Upper lobe of left lung (tissue), 6 donors: ENCODE results near the gene CTDSPL2. TPM values are rescaled to one million over a fixed set of nuclear protein-coding genes. Genes with fewer than 3 reads are reported as not detected.
"Not testable (repeated sequence)": the region's sequence is repeated elsewhere in the genome, so short reads cannot be mapped to it uniquely, and the experiment has no call there.

Experiments used
- ATAC-seq, 2 donors: fragments of 200-7000 bp; cut with Tn5 transposase; one replicate each; pipeline ENCODE4 v1.9.1; 2022; ENCODE audit warnings: mild to moderate bottlenecking in 2 of 2, moderate library complexity in 2 of 2; ENCODE audit not compliant: low FRiP score in 2 of 2
- DNase-seq, 2 donors: peaks; one replicate each; pipeline ENCODE4 v3.0.0-alpha.2; 2019 to 2020
- H3K27ac ChIP-seq, 4 donors: fragments of 200-600 bp; sonication (generic); one replicate each; pipeline ENCODE4 v1.5.1; 2016 to 2019
- H3K27me3 ChIP-seq, 4 donors: fragments of 200-600 bp; sonication (generic); one replicate each; pipeline ENCODE4 v1.5.1; 2017 to 2019
- H3K36me3 ChIP-seq, 4 donors: fragments of 200-600 bp; sonication (generic); one replicate each; pipeline ENCODE4 v1.5.1; 2016 to 2019
- H3K4me1 ChIP-seq, 4 donors: fragments of 200-600 bp; sonication (generic); one replicate each; pipeline ENCODE4 v1.5.1; 2018 to 2019
- H3K4me3 ChIP-seq, 4 donors: fragments of 200-600 bp; sonication (generic); one replicate each; pipeline ENCODE4 v1.5.1; 2017 to 2019; ENCODE audit warnings: mild to moderate bottlenecking in 2 of 4, moderate library complexity in 1 of 4
- H3K9me3 ChIP-seq, 4 donors: fragments of 200-600 bp; sonication (generic); one replicate each; pipeline ENCODE4 v1.5.1; 2018 to 2019
- CTCF ChIP-seq, 6 experiments: fragments of 450-650 bp in 4 of 6; fragments of 200-600 bp in 2 of 6; sonication (generic) in 2 of 6; IDR thresholded peaks; one replicate each; pipeline ENCODE4 v1.5.1; 2016 to 2019; ENCODE audit warnings: antibody characterized with exemption in 6 of 6
- EP300 ChIP-seq, 4 donors: sonication (generic); formaldehyde crosslinking; IDR thresholded peaks; one replicate each; pipeline ENCODE4 v1.5.1; 2017; ENCODE audit warnings: antibody characterized with exemption in 4 of 4, control low read depth in 2 of 4
- POLR2A ChIP-seq, 4 donors: fragments of 450-650 bp; IDR thresholded peaks; one replicate each; pipeline ENCODE4 v1.5.1; 2016 to 2017; ENCODE audit warnings: antibody characterized with exemption in 4 of 4, mild to moderate bottlenecking in 2 of 4
- POLR2AphosphoS5 ChIP-seq, 2 donors: sonication (generic); formaldehyde crosslinking; IDR thresholded peaks; one replicate each; pipeline ENCODE4 v1.5.1; 2017; ENCODE audit warnings: antibody characterized with exemption in 2 of 2
- WGBS, 2 donors: methylation state at CpG; one replicate each; pipeline ENCODE4 v1.1.5; 2017 to 2018; 5-methylcytosine and 5-hydroxymethylcytosine counted together
- total RNA-seq, 6 donors: library from RNA; depleted of rRNA in 4 of 6; stranded (reverse); fragments of >200 nt in 4 of 6; gene quantifications; one replicate each; pipeline versions ENCODE4 v1.1.0 to v1.2.1, GENCODE V29; 2016 to 2021
- donor health status: DM: no; HTN: no; CAD: no; lungs with moderate emphysema.
- donor health status: DM: no; HTN: yes; CAD: no; lungs with severe emphysema.

The CTDSPL2 gene
- total RNA-seq, 6 donors from 2014 or later: 20.6 to 60.8 (median 32.8) TPM

GRCh38 chr15:44550256-44550655, 122.8 kb downstream of the CTDSPL2 start:
- H3K27ac ChIP-seq: no peak overlapping the region
- peaks cover 0 to 41% (median 22%) of the 10 kb centered on the region in 4 donors for H3K36me3 ChIP-seq
- H3K27me3 ChIP-seq: no peaks in the 10 kb centered on the region
- no peaks in the 10 kb centered on the region for H3K9me3 ChIP-seq
- DNase-seq (no peak), ATAC-seq (peak in 1 of 2 donors; percentile 40)
- H3K4me3 ChIP-seq: no peak overlapping the region
- TF ChIP-seq EP300 (IDR thresholded peaks at IDR 0.05): no peak
- TF ChIP-seq CTCF (IDR thresholded peaks at IDR 0.05): peak in 1 of 6 experiments; percentile 16
- WGBS, 2 donors: 32 to 34% methylated on average over 3 of the region's 3 CpGs
- peaks cover 7 to 22% (median 11%) of the 10 kb centered on the region in 4 donors for H3K4me1 ChIP-seq

GRCh38 chr15:44550734-44551133, 123.3 kb downstream of the CTDSPL2 start:
- no peak for TF ChIP-seq POLR2AphosphoS5 (IDR thresholded peaks at IDR 0.05)
- no peak overlapping the region for H3K27ac ChIP-seq
- no peak overlapping the region for H3K4me3 ChIP-seq
- peaks cover 0 to 46% (median 26%) of the 10 kb centered on the region in 4 donors for H3K36me3 ChIP-seq
- ATAC-seq: no peak
- H3K4me1 ChIP-seq: peaks cover 7 to 20% (median 8%) of the 10 kb centered on the region in 4 donors
- DNase-seq: no peak
- WGBS, 2 donors: 94% methylated on average over 4 of the region's 4 CpGs
- H3K9me3 ChIP-seq: no peaks in the 10 kb centered on the region
- no peaks in the 10 kb centered on the region for H3K27me3 ChIP-seq

- WGBS, 2 donors: 81 to 86% methylated on average over 4 of the region's 4 CpGs
- Histone ChIP-seq H3K36me3 (peaks cover 24 to 90% (median 63%) of the 10 kb centered on the region in 4 donors), H3K4me1 (peaks cover 0 to 7% (median 1%) of the 10 kb centered on the region in 4 donors), H3K27ac (peak overlapping the region in 1 of 4 donors; percentile 6), H3K27me3 (no peaks in the 10 kb centered on the region), H3K4me3 (no peak overlapping the region), H3K9me3 (no peaks in the 10 kb centered on the region)
- no peak for DNase-seq
- no peak for TF ChIP-seq POLR2A (IDR thresholded peaks at IDR 0.05)
- TF ChIP-seq POLR2AphosphoS5 (IDR thresholded peaks at IDR 0.05): no peak
- TF ChIP-seq EP300 (IDR thresholded peaks at IDR 0.05): no peak
- no peak for TF ChIP-seq CTCF (IDR thresholded peaks at IDR 0.05)
- no peak for ATAC-seq
These were observed 127.7 kb downstream of the CTDSPL2 start for GRCh38 chr15:44554934-44555723.

- ATAC-seq, DNase-seq, H3K4me3 ChIP-seq, H3K27me3 ChIP-seq, H3K9me3 ChIP-seq, H3K27ac ChIP-seq, H3K4me1 ChIP-seq: not testable (repeated sequence)
- peaks cover 49 to 100% (median 81%) of the 10 kb centered on the region in 4 donors for H3K36me3 ChIP-seq
These were observed 133.5 kb downstream of the CTDSPL2 start for GRCh38 chr15:44560926-44561325.

GRCh38 chr15:44565387-44566154, 138.1 kb downstream of the CTDSPL2 start:
- ATAC-seq: no peak
- WGBS, 2 donors: 97 to 98% methylated on average over 8 of the region's 8 CpGs

More at GRCh38 chr15:44565387-44566154, 138.1 kb downstream of the CTDSPL2 start:
- no peak overlapping the region for H3K4me3 ChIP-seq
- H3K27ac ChIP-seq: no peak overlapping the region
- H3K4me1 ChIP-seq: no peaks in the 10 kb centered on the region
- TF ChIP-seq CTCF (IDR thresholded peaks at IDR 0.05) (no peak), POLR2AphosphoS5 (IDR thresholded peaks at IDR 0.05) (no peak), EP300 (IDR thresholded peaks at IDR 0.05) (no peak)
- peaks cover 0 to 5% (median 0%) of the 10 kb centered on the region in 4 donors for H3K9me3 ChIP-seq
- no peaks in the 10 kb centered on the region for H3K27me3 ChIP-seq
- H3K36me3 ChIP-seq: peaks cover 47 to 98% (median 81%) of the 10 kb centered on the region in 4 donors
- no peak for DNase-seq
